ENCODE results near the gene FLAD1.
"Not testable (repeated sequence)": the region's sequence is repeated elsewhere in the genome, so short reads cannot be mapped to it uniquely, and the experiment has no call there.

FLAD1 gene

GRCh38 chr1:154970631-154971340, 12.4 kb upstream of the FLAD1 start, which contains the start of gene SHC1:
TSS of gene SHC1 (minus strand) at chr1:154970747. CDS start at chr1:154970526, 221 bp downstream.
- Histone ChIP-seq H3K36me3 (ENCODE audit: control insufficient read depth, insufficient read depth, low read length) (peaks cover 30% of the 10 kb centered on the region), H3K9ac (ENCODE audit: low read length) (peak within 1 kb of the TSS; percentile 90), H3K4me3 (ENCODE audit: low read depth, low read length) (peak within 1 kb of the TSS; percentile 65), H3K27me3 (ENCODE audit: control insufficient read depth, insufficient read depth, low read length) (no peaks in the 10 kb centered on the region), H3K27ac (ENCODE audit: low read depth, low read length) (peak within 1 kb of the TSS; percentile 95), H3K4me1 (ENCODE audit: control insufficient read depth, insufficient read depth, low read length) (peaks cover 23% of the 10 kb centered on the region), H3K9me3 (ENCODE audit: control insufficient read depth, insufficient read depth, low read depth, low read length) (no peaks in the 10 kb centered on the region)

- H3K36me3 ChIP-seq (ENCODE audit: control insufficient read depth, insufficient read depth, low read length), result peaks cover 23% of the 10 kb centered on the region
- H3K4me3 ChIP-seq (ENCODE audit: low read depth, low read length), result peak overlapping the region; percentile 65
- peaks cover 29% of the 10 kb centered on the region for H3K4me1 ChIP-seq (ENCODE audit: control insufficient read depth, insufficient read depth, low read length)
- peak overlapping the region; percentile 95 for H3K27ac ChIP-seq (ENCODE audit: low read depth, low read length)
- H3K27me3 ChIP-seq (ENCODE audit: control insufficient read depth, insufficient read depth, low read length), result no peaks in the 10 kb centered on the region
- peak overlapping the region; percentile 90 for H3K9ac ChIP-seq (ENCODE audit: low read length)
- no peaks in the 10 kb centered on the region for H3K9me3 ChIP-seq (ENCODE audit: control insufficient read depth, insufficient read depth, low read depth, low read length)
Measured at GRCh38 chr1:154971341-154971998, 11.7 kb upstream of the FLAD1 start.

- peaks cover 16% of the 10 kb centered on the region for H3K36me3 ChIP-seq (ENCODE audit: control insufficient read depth, insufficient read depth, low read length)
- peak overlapping the region; percentile 90 for H3K9ac ChIP-seq (ENCODE audit: low read length)
- no peaks in the 10 kb centered on the region for H3K9me3 ChIP-seq (ENCODE audit: control insufficient read depth, insufficient read depth, low read depth, low read length)
- no peaks in the 10 kb centered on the region for H3K27me3 ChIP-seq (ENCODE audit: control insufficient read depth, insufficient read depth, low read length)
- peak overlapping the region; percentile 82 for H3K4me3 ChIP-seq (ENCODE audit: low read depth, low read length)
- peaks cover 29% of the 10 kb centered on the region for H3K4me1 ChIP-seq (ENCODE audit: control insufficient read depth, insufficient read depth, low read length)
- peak overlapping the region; percentile 95 for H3K27ac ChIP-seq (ENCODE audit: low read depth, low read length)
Measured at GRCh38 chr1:154972213-154972516, 11.0 kb upstream of the FLAD1 start.

GRCh38 chr1:154972517-154973343, 10.4 kb upstream of the FLAD1 start:
- H3K9ac ChIP-seq (ENCODE audit: low read length), result peak overlapping the region; percentile 90
- no peaks in the 10 kb centered on the region for H3K27me3 ChIP-seq (ENCODE audit: control insufficient read depth, insufficient read depth, low read length)
- peaks cover 29% of the 10 kb centered on the region for H3K4me1 ChIP-seq (ENCODE audit: control insufficient read depth, insufficient read depth, low read length)
- H3K4me3 ChIP-seq (ENCODE audit: low read depth, low read length), result peak overlapping the region; percentile 82
- peak overlapping the region; percentile 95 for H3K27ac ChIP-seq (ENCODE audit: low read depth, low read length)
- H3K9me3 ChIP-seq (ENCODE audit: control insufficient read depth, insufficient read depth, low read depth, low read length), result no peaks in the 10 kb centered on the region
- H3K36me3 ChIP-seq (ENCODE audit: control insufficient read depth, insufficient read depth, low read length), result peaks cover 15% of the 10 kb centered on the region

- Histone ChIP-seq H3K36me3 (ENCODE audit: control insufficient read depth, insufficient read depth, low read length) (peaks cover 15% of the 10 kb centered on the region), H3K27me3 (ENCODE audit: control insufficient read depth, insufficient read depth, low read length) (no peaks in the 10 kb centered on the region), H3K9ac (ENCODE audit: low read length) (peak overlapping the region; percentile 90), H3K9me3 (ENCODE audit: control insufficient read depth, insufficient read depth, low read depth, low read length) (no peaks in the 10 kb centered on the region), H3K4me3 (ENCODE audit: low read depth, low read length) (peak overlapping the region; percentile 82), H3K27ac (ENCODE audit: low read depth, low read length) (peak overlapping the region; percentile 95), H3K4me1 (ENCODE audit: control insufficient read depth, insufficient read depth, low read length) (peaks cover 28% of the 10 kb centered on the region)
Measured at GRCh38 chr1:154973344-154974101, 9.6 kb upstream of the FLAD1 start.

- Histone ChIP-seq H3K27me3 (ENCODE audit: control insufficient read depth, insufficient read depth, low read length) (no peaks in the 10 kb centered on the region), H3K36me3 (ENCODE audit: control insufficient read depth, insufficient read depth, low read length) (peaks cover 16% of the 10 kb centered on the region), H3K4me1 (ENCODE audit: control insufficient read depth, insufficient read depth, low read length) (peaks cover 22% of the 10 kb centered on the region), H3K27ac (ENCODE audit: low read depth, low read length) (peak within 1 kb of the TSS; percentile 95), H3K4me3 (ENCODE audit: low read depth, low read length) (peak within 1 kb of the TSS; percentile 82), H3K9me3 (ENCODE audit: control insufficient read depth, insufficient read depth, low read depth, low read length) (no peaks in the 10 kb centered on the region), H3K9ac (ENCODE audit: low read length) (peak within 1 kb of the TSS; percentile 90)
Measured at GRCh38 chr1:154974102-154974807, 8.9 kb upstream of the FLAD1 start, which contains the start of gene CKS1B. TSS of gene CKS1B (plus strand) at chr1:154974681. CDS start at chr1:154974746, 65 bp downstream.

GRCh38 chr1:154974808-154975408, 8.2 kb upstream of the FLAD1 start:
- H3K4me3 ChIP-seq (ENCODE audit: low read depth, low read length), result peak overlapping the region; percentile 82
- peaks cover 22% of the 10 kb centered on the region for H3K4me1 ChIP-seq (ENCODE audit: control insufficient read depth, insufficient read depth, low read length)
- H3K9ac ChIP-seq (ENCODE audit: low read length), result peak overlapping the region; percentile 90
- H3K36me3 ChIP-seq (ENCODE audit: control insufficient read depth, insufficient read depth, low read length), result peaks cover 22% of the 10 kb centered on the region
- no peaks in the 10 kb centered on the region for H3K27me3 ChIP-seq (ENCODE audit: control insufficient read depth, insufficient read depth, low read length)
- peak overlapping the region; percentile 61 for H3K27ac ChIP-seq (ENCODE audit: low read depth, low read length)
- no peaks in the 10 kb centered on the region for H3K9me3 ChIP-seq (ENCODE audit: control insufficient read depth, insufficient read depth, low read depth, low read length)

- Histone ChIP-seq H3K9me3 (ENCODE audit: control insufficient read depth, insufficient read depth, low read depth, low read length) (no peaks in the 10 kb centered on the region), H3K4me1 (ENCODE audit: control insufficient read depth, insufficient read depth, low read length) (peaks cover 22% of the 10 kb centered on the region), H3K27ac (ENCODE audit: low read depth, low read length) (peak overlapping the region; percentile 61), H3K4me3 (ENCODE audit: low read depth, low read length) (peak overlapping the region; percentile 82), H3K27me3 (ENCODE audit: control insufficient read depth, insufficient read depth, low read length) (no peaks in the 10 kb centered on the region), H3K9ac (ENCODE audit: low read length) (peak overlapping the region; percentile 90), H3K36me3 (ENCODE audit: control insufficient read depth, insufficient read depth, low read length) (peaks cover 25% of the 10 kb centered on the region)
Measured at GRCh38 chr1:154975409-154976059, 7.6 kb upstream of the FLAD1 start.

- not testable (repeated sequence) for H3K9me3 ChIP-seq (ENCODE audit: control insufficient read depth, insufficient read depth, low read depth, low read length); H3K27me3 ChIP-seq (ENCODE audit: control insufficient read depth, insufficient read depth, low read length); H3K4me3 ChIP-seq (ENCODE audit: low read depth, low read length); H3K27ac ChIP-seq (ENCODE audit: low read depth, low read length); H3K9ac ChIP-seq (ENCODE audit: low read length)
- H3K4me1 ChIP-seq (ENCODE audit: control insufficient read depth, insufficient read depth, low read length), result peaks cover 14% of the 10 kb centered on the region
- peaks cover 28% of the 10 kb centered on the region for H3K36me3 ChIP-seq (ENCODE audit: control insufficient read depth, insufficient read depth, low read length)
Measured at GRCh38 chr1:154977762-154978161, 5.4 kb upstream of the FLAD1 start.
